Right lobe of liver (tissue), 4 donors: ENCODE results near the gene KIF26A.

Experiments
- CTCF ChIP-seq, 4 donors: fragments of 200-600 bp in 3 of 4; fragments of 450-650 bp in 1 of 4; IDR thresholded peaks; one replicate each; pipeline versions ENCODE4 v1.5.1 to v1.8.0; 2016 to 2022; ENCODE audit warnings: antibody characterized with exemption in 4 of 4, mild to moderate bottlenecking in 2 of 4
- POLR2A ChIP-seq: fragments of 450-650 bp; IDR thresholded peaks from one replicate; pipeline ENCODE4 v1.6.1; 2017; ENCODE audit warnings: antibody characterized with exemption, mild to moderate bottlenecking
- donor health status: DM: no; HTN: no; CAD: no.
- donor health status: DM: no; HTN: no; CAD: no.
- donor health status: DM: no; HTN: yes; CAD: no.

- no peak for TF ChIP-seq POLR2A
- no peak for TF ChIP-seq CTCF (IDR thresholded peaks at IDR 0.05)
Observed at GRCh38 chr14:104135904-104136471, 2.4 kb upstream of the KIF26A start.
